Neural progenitor cell (in vitro differentiated cells): ENCODE results near the gene SURF4.

Experiments
- CTCF ChIP-seq: fragments of 200-600 bp; sonication (generic); IDR thresholded peaks from 2 replicates; pipeline ENCODE4 v1.5.1; 2017; ENCODE audit warnings: antibody characterized with exemption, mild to moderate bottlenecking
- EZH2 ChIP-seq: fragments of 200-600 bp; sonication (generic); IDR thresholded peaks from 2 replicates; pipeline ENCODE4 v1.6.1; 2017; ENCODE audit warnings: antibody characterized with exemption, mild to moderate bottlenecking, moderate library complexity
- EZH2phosphoT487 ChIP-seq: fragments of 200-600 bp; sonication (generic); IDR thresholded peaks from 2 replicates; pipeline ENCODE4 v1.6.1; 2017; ENCODE audit warnings: antibody characterized with exemption

- no peak for TF ChIP-seq CTCF
- no peak for TF ChIP-seq EZH2phosphoT487
- no peak for TF ChIP-seq EZH2
Observed at GRCh38 chr9:133332381-133332730, 43.5 kb downstream of the SURF4 start.
